Endometrium (tissue), 2 donors: ENCODE measurements around the gene MYL12B.
"Not testable (repeated sequence)": the region's sequence is repeated elsewhere in the genome, so short reads cannot be mapped to it uniquely, and the experiment has no call there.

Experiments
- FAIRE-seq: peaks from 2 replicates; lab custom pipeline; 2012; peaks lifted over from hg19 to GRCh38; lab: Jason Lieb, UNC
- donor health status: control.
- donor health status: control.

Gene MYL12B

GRCh38 chr18:3261373-3262233, at the start of gene MYL12B:
Gene MYL12B (plus strand): TSS chr18:3262133. CDS start chr18:3272899, 10,766 bp downstream.
- no peak for FAIRE-seq

GRCh38 chr18:3212657-3213056, 49.3 kb upstream of the MYL12B start:
- FAIRE-seq = no peak

DNA sequence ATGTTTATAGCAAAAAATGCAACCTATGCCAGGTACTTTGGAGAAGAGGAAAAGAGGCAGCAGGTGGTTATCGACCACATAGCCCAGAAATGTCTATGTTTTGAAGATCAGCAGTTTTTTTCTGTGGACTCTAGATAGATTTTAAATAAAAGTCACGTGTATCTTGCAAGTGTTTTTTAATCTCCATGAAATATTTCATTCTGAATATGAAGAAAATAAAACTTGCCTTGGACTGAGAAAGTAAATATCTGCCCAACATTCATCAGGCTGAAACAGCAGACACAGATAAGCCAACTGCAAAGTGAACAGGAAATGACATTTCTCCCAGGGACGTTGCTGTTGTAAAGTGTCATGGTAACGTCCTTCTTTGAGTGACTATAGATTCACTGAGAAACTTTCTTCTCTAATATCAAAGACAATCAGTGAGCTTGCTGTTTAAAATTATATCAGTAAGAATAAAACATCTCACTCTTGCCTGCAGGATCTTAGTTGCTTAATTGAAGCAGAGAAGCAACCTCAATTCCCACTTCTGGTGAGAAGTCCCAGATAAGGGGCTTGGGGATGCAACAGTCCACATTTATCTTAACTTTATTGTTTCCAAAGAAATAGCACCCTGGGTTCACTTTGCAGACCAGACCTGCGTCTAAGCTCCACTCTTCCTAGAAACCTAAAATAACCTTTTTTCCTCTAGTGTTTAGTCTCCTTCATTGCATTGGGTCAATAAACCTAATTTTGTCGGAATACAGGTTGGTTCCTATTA, 48.5 kb upstream of the MYL12B start:
- FAIRE-seq = no peak

- no peak for FAIRE-seq
These were observed 46.9 kb upstream of the MYL12B start for GRCh38 chr18:3214855-3215637.

- no peak for FAIRE-seq
These were observed 44.9 kb upstream of the MYL12B start for GRCh38 chr18:3216987-3217386.

GRCh38 chr18:3217948-3218647, 43.8 kb upstream of the MYL12B start:
- no peak for FAIRE-seq

DNA sequence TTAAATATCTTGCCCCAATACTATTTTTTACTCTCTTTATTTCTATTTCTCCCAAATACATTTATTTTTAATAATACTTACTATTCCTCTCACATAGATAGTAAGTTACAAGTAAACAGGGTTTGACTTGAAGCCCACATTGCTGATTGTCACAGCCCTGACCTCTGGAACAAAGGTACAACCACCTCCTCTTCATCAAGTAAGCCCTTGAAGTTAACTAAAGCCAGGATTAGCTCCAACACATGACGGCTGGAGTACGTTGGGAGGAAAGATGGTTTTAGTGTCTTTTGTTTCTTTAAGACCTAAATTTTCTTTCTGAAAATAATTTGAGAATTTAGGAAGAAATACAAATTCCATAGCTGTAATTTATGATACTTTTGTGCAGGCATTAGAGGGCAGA, 43.1 kb upstream of the MYL12B start:
- FAIRE-seq = no peak

DNA sequence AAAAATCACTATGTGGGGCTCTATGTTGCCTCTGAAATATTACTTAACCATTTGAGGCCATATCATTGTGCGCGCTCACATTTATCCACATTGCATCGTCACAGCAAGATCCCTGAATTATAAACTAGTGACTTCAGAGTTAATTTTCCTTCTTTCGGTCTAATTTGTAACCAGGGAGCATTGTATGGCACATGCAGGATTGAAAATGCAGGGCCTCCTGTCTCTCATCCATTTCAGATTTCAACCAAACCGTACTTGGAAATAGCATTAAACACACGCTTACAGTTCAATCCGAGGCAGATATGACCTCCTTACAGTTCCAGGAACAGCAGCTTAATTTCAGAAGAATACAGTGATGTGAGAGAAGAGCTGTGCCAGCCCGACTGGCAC, 42.7 kb upstream of the MYL12B start:
- FAIRE-seq = no peak

GRCh38 chr18:3219631-3220335, 42.1 kb upstream of the MYL12B start, which contains the start of gene MYOM1:
Gene MYOM1 (minus strand): TSS chr18:3219968. CDS start chr18:3215223, 4,745 bp downstream.
- FAIRE-seq = no peak

DNA sequence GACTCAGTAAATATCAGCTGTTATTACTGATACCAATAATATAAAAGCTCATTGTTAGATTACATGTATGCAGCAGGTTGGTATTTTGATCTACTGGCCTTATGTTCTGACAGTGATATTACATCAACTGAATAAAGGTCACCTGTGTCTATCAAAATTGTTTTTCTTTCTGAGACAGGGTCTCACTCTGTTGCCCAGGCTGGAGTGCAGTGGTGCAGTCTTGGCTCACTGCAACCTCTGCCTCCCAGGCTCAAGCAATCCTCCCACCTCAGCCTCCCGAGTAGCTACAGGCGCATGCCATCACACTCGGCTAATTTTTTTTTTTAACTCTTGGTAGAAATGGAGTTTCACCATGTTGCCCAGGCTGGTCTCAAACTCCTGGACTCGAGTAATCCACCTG, 41.1 kb upstream of the MYL12B start:
- not testable (repeated sequence) for FAIRE-seq

- FAIRE-seq = no peak
These were observed 40.4 kb upstream of the MYL12B start for GRCh38 chr18:3221496-3221895.

DNA sequence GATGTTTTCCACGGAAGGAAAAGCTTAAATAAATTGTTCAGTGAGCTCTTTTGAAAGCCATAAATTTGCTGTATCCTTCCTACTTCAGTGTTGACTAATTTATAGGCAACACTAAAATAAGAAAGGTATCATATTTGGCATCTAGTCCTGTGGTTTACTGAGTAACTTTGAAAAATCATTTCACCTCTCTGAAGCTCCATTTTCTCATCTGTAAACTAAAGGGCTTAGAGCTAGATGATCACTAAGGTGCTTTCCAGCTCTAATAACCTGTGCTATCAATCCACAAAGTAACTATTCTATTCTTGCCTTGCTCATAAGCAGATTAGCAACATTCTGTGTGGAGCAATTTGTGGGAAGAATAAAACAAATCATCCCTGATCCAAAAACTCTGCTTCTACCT, 38.6 kb upstream of the MYL12B start:
- FAIRE-seq = no peak

GRCh38 chr18:3224223-3224622, 37.7 kb upstream of the MYL12B start:
- no peak for FAIRE-seq

DNA sequence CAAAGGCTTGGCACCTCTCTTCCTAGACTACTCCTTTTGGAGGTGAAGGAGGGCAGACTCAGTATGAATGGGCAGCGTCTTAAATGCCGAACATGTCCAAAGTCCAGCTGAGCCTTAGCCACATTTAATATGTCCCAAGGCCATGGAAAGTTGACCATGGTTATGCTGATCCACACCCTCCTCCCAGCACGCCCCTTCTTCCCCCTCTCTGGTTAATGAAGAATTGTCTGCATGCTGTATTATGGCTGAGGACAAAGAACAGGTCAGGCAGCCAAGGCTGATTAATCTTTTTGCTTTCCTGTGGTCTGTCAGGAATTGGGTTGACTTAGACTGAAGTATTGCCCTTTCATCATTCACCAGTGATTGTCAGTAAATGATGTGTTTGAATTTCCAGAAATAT, 36.3 kb upstream of the MYL12B start:
- FAIRE-seq = no peak

- no peak for FAIRE-seq
These were observed 35.9 kb upstream of the MYL12B start for GRCh38 chr18:3226048-3226447.

DNA sequence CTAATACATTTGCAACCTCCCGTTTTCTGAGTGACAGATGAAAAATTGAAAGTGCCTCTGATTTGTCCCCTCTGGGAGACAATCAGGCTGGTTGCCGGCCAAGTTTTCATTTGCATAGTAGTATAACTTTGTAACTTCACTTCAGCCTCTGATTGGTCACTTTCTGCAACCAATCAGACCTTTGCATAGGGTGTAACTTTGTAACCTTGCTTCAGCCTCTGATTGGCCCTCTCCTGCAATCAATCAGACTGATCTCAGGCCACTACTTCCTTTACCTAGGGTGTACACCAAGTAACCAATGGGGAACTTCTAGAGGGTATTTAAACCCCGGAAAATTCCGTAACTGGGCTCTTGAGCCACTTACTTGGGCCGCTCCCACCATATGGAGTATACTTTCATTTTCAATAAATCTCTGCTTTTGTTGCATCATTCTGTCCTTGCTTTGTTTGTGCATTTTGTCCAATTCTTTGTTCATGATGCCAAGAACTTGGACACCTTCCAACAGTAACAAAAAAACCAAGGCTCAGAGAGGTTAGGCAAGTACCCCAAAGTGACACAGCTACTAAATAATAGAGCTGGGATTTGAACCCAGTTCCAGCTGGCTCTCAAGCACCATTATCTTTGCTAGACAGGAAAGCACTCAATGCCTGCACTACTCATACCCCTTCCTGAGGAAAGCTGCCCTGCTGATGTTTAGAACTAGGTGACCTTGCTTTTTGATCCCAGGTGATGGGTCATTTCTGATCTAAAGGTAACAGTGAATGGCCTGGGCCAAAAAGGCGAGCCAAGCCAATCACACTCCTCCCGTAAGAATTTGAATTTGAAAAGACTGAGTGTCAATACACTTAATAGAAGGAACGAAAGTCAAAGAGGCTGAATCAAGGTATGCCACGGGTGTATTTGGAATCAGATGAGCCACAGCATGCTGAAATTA, 31.3 kb upstream of the MYL12B start:
- FAIRE-seq = no peak

GRCh38 chr18:3233004-3233403, 28.9 kb upstream of the MYL12B start:
- FAIRE-seq = no peak

GRCh38 chr18:3233433-3234168, 28.3 kb upstream of the MYL12B start:
- no peak for FAIRE-seq

- no peak for FAIRE-seq
These were observed 27.5 kb upstream of the MYL12B start for GRCh38 chr18:3234457-3234856.
